ENCODE measurements around the gene PLA2G5.

DNA sequence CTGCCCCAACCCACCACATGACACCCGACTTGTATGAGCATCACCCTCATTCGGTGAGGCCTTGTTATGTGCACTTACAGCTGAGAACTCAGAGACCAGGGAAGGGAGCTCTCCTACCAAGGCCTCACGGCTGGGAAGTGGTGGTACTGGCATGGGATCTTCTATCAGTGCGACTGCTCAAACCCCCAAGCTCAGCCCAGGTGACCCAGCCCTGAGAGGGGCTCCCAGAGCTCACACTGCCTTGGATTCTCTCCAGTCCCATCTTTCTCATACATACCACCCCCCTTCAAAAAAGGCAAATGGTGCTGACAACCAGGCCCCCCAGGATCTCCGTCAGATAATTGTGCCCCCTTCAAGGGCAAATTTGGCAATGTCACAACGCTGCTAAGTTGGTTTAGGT is 68.4 kb downstream of the PLA2G5 start:
- TF ChIP-seq, protein P1, sequence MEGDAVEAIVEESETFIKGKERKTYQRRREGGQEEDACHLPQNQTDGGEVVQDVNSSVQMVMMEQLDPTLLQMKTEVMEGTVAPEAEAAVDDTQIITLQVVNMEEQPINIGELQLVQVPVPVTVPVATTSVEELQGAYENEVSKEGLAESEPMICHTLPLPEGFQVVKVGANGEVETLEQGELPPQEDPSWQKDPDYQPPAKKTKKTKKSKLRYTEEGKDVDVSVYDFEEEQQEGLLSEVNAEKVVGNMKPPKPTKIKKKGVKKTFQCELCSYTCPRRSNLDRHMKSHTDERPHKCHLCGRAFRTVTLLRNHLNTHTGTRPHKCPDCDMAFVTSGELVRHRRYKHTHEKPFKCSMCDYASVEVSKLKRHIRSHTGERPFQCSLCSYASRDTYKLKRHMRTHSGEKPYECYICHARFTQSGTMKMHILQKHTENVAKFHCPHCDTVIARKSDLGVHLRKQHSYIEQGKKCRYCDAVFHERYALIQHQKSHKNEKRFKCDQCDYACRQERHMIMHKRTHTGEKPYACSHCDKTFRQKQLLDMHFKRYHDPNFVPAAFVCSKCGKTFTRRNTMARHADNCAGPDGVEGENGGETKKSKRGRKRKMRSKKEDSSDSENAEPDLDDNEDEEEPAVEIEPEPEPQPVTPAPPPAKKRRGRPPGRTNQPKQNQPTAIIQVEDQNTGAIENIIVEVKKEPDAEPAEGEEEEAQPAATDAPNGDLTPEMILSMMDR (conservative IDR thresholded peaks at IDR 0.05; ENCODE audit: low read length): no peak
- no peak for TF ChIP-seq EZH2phosphoT487 (IDR thresholded peaks at IDR 0.05; ENCODE audit: borderline replicate concordance, low read depth, low read length)
